ENCODE data around the gene MCM8. TPM values are rescaled to one million over a fixed set of nuclear protein-coding genes. Genes with fewer than 3 reads are reported as not detected.

MCM8 gene
- total RNA-seq, 2 donors from 2014 or later = 26.1 to 43.0 TPM

- H3K27me3 Mint-ChIP-seq (ENCODE audit: insufficient read depth) = no peaks in the 10 kb centered on the region
- Histone ChIP-seq H3K4me3 (ENCODE audit: low read length) (no peak overlapping the region), H3K36me3 (ENCODE audit: control insufficient read depth, insufficient read depth, low read length) (peaks cover 23% of the 10 kb centered on the region), H3K27me3 (ENCODE audit: control insufficient read depth, insufficient read depth, low read length, poor library complexity, severe bottlenecking) (no peaks in the 10 kb centered on the region), H3K9ac (ENCODE audit: extremely low read depth, low read length, poor library complexity, severe bottlenecking) (no peak overlapping the region), H3K27ac (ENCODE audit: low read depth, low read length) (no peak overlapping the region), H3K9me3 (ENCODE audit: control insufficient read depth, low read length) (no peaks in the 10 kb centered on the region), H3K4me1 (ENCODE audit: control insufficient read depth, insufficient read depth, low read length) (no peaks in the 10 kb centered on the region)
- WGBS, 2 experiments (ENCODE audit: insufficient coverage in 1 of 2, insufficient read length in 1 of 2) = 91 to 94% methylated on average over 8 of the region's 8 CpGs
- TF ChIP-seq CTCF (conservative IDR thresholded peaks at IDR 0.05) = no peak
- no peaks in the 10 kb centered on the region for H3K9me3 Mint-ChIP-seq
- H3K4me1 Mint-ChIP-seq = no peaks in the 10 kb centered on the region
- H3K36me3 Mint-ChIP-seq (ENCODE audit: low read depth) = peaks cover 11% of the 10 kb centered on the region
- DNase-seq = no peak
- no peak overlapping the region for H3K4me3 Mint-ChIP-seq
- H3K27ac Mint-ChIP-seq = no peak overlapping the region
Measured at GRCh38 chr20:6000871-6001270, 50.4 kb downstream of the MCM8 start.

GRCh38 chr20:6006603-6006949 lies 56.1 kb downstream of the MCM8 start:
- Mint-ChIP-seq H3K4me1 (peaks cover 17% of the 10 kb centered on the region), H3K27me3 (ENCODE audit: insufficient read depth) (no peaks in the 10 kb centered on the region), H3K27ac (peak overlapping the region; percentile 95), H3K36me3 (ENCODE audit: low read depth) (peaks cover 18% of the 10 kb centered on the region), H3K9me3 (no peaks in the 10 kb centered on the region), H3K4me3 (peak overlapping the region; percentile 91)
- no peak for TF ChIP-seq CTCF (conservative IDR thresholded peaks at IDR 0.05)
- no peak for DNase-seq
- 0 to 1% methylated on average over 7 to 10 of the region's 10 CpGs for WGBS, 2 experiments (ENCODE audit: insufficient coverage in 1 of 2, insufficient read length in 1 of 2)
- Histone ChIP-seq H3K27me3 (ENCODE audit: control insufficient read depth, insufficient read depth, low read length, poor library complexity, severe bottlenecking) (no peaks in the 10 kb centered on the region), H3K9ac (ENCODE audit: extremely low read depth, low read length, poor library complexity, severe bottlenecking) (peak overlapping the region; percentile 80), H3K4me1 (ENCODE audit: control insufficient read depth, insufficient read depth, low read length) (no peaks in the 10 kb centered on the region), H3K36me3 (ENCODE audit: control insufficient read depth, insufficient read depth, low read length) (peaks cover 21% of the 10 kb centered on the region), H3K27ac (ENCODE audit: low read depth, low read length) (peak overlapping the region; percentile 71), H3K4me3 (ENCODE audit: low read length) (peak overlapping the region; percentile 98), H3K9me3 (ENCODE audit: control insufficient read depth, low read length) (no peaks in the 10 kb centered on the region)

- H3K9ac ChIP-seq (ENCODE audit: extremely low read depth, low read length, poor library complexity, severe bottlenecking) = peak overlapping the region; percentile 80
- Mint-ChIP-seq H3K27me3 (ENCODE audit: insufficient read depth) (no peaks in the 10 kb centered on the region), H3K4me3 (peak overlapping the region; percentile 91), H3K36me3 (ENCODE audit: low read depth) (peaks cover 24% of the 10 kb centered on the region), H3K4me1 (peaks cover 17% of the 10 kb centered on the region), H3K9me3 (no peaks in the 10 kb centered on the region), H3K27ac (no peak overlapping the region)
- DNase-seq = no peak
- no peaks in the 10 kb centered on the region for H3K9me3 ChIP-seq (ENCODE audit: control insufficient read depth, low read length)
- TF ChIP-seq CTCF (conservative IDR thresholded peaks at IDR 0.05) = no peak
- H3K27me3 ChIP-seq (ENCODE audit: control insufficient read depth, insufficient read depth, low read length, poor library complexity, severe bottlenecking) = no peaks in the 10 kb centered on the region
- H3K36me3 ChIP-seq (ENCODE audit: control insufficient read depth, insufficient read depth, low read length) = peaks cover 26% of the 10 kb centered on the region
- H3K4me1 ChIP-seq (ENCODE audit: control insufficient read depth, insufficient read depth, low read length) = no peaks in the 10 kb centered on the region
- H3K27ac ChIP-seq (ENCODE audit: low read depth, low read length) = no peak overlapping the region
- WGBS, 2 experiments (ENCODE audit: insufficient coverage in 1 of 2, insufficient read length in 1 of 2) = 28 to 33% methylated on average over 4 of the region's 4 CpGs
- peak overlapping the region; percentile 98 for H3K4me3 ChIP-seq (ENCODE audit: low read length)
Measured at GRCh38 chr20:6007094-6007528, 56.7 kb downstream of the MCM8 start.
